HG03066 (cell line): ENCODE measurements around the gene PCDH7.

ENCODE experiments used
- ATAC-seq: cut with Tn5 transposase; IDR thresholded peaks from one replicate; pipeline ENCODE4 v1.9.1; 2021; ENCODE audit warnings: low read depth; ENCODE audit not compliant: unreplicated experiment

PCDH7 gene

DNA sequence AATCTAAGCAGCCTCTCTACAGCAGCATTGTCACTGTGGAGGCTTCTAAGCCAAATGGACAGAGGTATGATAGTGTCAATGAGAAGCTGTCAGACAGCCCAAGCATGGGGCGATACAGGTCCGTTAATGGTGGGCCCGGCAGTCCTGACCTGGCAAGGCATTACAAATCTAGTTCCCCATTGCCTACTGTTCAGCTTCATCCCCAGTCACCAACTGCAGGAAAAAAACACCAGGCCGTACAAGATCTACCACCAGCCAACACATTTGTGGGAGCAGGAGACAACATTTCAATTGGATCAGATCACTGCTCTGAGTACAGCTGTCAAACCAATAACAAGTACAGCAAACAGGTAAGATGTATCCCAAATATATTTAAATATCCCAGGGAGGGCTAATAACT is 4.1 kb downstream of the PCDH7 start:
- no peak for ATAC-seq

GRCh38 chr4:30725562-30725961 is 5.4 kb downstream of the PCDH7 start:
- no peak for ATAC-seq

GRCh38 chr4:30726090-30726675 is 6.0 kb downstream of the PCDH7 start:
- ATAC-seq = no peak

DNA sequence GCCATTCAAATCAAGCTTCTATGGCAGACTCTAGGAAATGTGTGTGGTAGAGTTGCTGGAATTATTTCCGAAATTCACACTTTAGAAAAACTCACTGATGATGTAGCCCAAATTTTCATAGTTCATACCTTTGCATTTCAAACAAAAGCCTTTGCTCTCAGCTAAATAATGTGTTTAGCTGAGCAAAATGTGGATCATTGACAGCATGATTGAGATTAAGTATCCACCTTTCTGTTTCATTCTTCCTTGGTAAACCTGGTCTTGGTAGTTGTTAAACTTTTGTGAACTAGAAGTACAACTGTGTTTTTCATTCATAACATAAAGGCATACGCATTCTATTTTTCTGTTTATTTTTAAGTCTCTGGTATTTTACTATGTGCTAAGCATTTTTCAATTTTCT is 7.2 kb downstream of the PCDH7 start:
- no peak for ATAC-seq

- no peak for ATAC-seq
These were observed 8.1 kb downstream of the PCDH7 start for GRCh38 chr4:30728311-30728710.

- ATAC-seq = no peak
These were observed 23.7 kb downstream of the PCDH7 start for GRCh38 chr4:30743897-30744296.

DNA sequence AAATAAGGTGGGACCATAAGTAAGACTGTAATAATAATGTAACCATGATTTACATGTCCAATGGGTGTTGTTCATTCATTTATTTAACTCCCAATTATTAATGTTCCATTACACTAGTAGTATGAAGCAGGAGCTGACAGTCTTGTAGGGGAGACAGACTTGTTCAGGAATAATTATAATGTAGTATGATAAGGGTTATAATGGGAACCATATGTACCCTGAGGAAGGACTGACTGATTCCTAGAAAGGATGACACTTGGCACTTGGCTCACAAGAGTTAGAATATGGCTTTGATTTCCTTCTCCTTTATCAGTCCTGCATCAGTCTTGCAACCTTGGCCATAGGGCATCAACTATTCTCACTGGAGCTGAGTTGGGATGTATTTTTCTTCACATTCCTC is 24.2 kb downstream of the PCDH7 start:
- no peak for ATAC-seq

- ATAC-seq = no peak
These were observed 24.9 kb downstream of the PCDH7 start for GRCh38 chr4:30744957-30745640.

DNA sequence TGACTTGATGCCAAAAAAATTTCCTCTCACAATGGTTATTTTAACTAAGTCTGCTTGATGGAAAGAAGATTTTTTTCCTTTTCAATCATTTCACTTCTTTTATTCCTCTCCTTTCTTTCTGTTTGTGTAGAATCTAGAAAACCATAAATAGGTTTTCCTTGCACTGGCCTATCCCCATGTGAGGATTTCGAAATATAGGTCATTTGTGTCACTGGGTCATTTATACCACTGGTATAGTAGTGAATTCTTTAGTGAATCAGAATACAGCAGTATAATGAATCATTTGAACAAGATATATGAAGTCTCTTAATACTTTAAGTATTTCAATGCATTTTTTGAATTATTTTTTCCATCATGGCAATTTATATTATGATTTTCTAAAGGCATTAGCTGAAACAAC is 26.6 kb downstream of the PCDH7 start:
- ATAC-seq = no peak

DNA sequence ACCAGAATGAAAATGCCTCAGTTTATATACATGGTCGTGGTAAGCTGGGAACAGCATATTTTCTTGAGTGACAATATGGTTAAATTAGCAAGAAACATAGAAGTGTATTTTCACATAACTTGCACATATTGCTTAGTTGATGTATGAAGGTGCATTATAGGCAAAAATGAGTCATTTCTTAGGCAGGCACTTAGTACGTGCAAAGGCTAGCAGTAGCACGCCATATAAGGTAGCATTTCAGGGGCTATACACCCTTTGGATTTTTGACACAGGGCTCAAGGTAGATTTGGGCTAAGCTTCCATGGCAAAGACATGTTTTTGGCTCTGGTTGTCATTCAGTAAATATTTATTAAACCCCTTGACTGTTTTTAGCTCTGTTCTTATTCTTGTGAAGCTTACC is 33.1 kb downstream of the PCDH7 start:
- ATAC-seq = no peak

DNA sequence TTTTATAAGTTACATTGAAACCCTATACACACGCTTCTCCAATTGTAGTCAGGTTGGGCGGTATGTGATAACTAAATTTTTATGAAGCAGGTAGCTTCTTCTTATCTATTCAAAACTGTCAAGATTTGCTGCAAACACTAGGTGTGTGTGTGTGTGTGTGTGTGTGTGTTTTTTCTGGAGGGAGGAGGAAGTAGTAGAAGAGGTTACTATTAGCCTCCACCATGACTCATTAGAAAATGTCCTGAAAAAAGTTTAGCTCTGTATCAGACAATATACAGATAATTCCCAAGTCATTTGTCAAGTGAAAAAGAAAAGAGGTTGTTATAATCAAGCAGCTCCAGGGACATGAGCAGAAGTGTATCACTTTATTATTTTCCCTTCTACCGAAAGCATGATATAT is 33.9 kb downstream of the PCDH7 start:
- ATAC-seq = no peak

DNA sequence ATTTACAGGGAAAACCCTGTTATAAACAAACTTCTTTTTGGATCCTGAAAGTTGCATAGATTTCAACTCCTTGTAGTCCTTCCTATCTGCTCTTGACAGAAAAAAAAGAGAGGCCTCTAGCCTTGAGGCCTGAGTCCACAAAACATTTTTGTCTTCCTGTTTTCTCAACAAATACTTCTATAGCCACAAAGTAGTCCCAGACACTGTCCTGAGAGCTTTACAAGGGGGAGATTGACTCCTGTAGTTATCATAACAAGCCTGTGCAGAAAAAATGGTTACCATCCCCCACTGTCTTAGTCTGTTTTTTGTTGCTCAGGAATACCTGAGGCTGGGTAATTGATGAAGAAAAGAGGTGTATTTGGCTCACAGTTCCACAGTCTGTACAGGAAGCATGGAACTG is 35.2 kb downstream of the PCDH7 start:
- ATAC-seq = no peak

GRCh38 chr4:30756553-30756952 is 36.4 kb downstream of the PCDH7 start:
- ATAC-seq = no peak

GRCh38 chr4:30757357-30757756 is 37.2 kb downstream of the PCDH7 start:
- ATAC-seq = no peak

- no peak for ATAC-seq
These were observed 40.4 kb downstream of the PCDH7 start for GRCh38 chr4:30760551-30760950.

DNA sequence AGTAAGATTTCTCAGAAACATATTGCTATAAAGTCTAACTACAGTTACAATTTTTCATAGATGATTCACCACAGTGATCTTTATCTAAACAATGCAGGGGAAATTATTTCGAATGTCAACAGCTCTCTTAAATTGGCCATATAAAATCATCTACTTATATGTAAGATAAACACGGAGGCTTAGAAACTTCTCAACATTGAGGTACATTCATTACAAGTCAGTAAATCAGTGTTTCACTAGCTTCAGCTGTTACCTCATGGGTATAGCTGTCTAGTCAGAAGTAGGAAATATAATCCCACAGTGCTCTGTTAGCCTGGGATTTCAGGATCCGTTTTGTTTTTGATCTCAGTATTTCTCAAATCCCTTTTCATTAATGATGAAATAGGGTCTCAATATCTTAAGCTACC is 43.2 kb downstream of the PCDH7 start:
- ATAC-seq = no peak

DNA sequence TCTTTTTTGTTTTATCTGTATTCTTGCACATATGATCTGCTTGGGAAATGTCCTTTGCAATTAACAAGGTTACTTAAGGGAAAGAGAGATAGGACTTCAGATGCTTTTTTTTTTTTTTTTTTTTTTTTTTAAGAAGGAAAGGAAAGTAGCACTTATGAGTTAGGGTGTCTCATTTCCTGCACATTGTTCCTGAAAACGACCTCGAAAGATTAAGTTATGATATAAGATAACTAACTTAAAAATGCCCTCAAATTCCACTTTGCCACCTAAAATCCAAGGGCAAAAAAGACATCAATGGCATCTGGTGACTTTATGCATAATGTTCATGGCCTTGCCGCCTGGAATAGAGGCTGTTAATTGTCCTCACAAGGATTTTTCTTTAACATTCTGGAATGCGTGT is 44.9 kb downstream of the PCDH7 start:
- ATAC-seq = no peak

- no peak for ATAC-seq
These were observed 47.1 kb downstream of the PCDH7 start for GRCh38 chr4:30767147-30767845.

DNA sequence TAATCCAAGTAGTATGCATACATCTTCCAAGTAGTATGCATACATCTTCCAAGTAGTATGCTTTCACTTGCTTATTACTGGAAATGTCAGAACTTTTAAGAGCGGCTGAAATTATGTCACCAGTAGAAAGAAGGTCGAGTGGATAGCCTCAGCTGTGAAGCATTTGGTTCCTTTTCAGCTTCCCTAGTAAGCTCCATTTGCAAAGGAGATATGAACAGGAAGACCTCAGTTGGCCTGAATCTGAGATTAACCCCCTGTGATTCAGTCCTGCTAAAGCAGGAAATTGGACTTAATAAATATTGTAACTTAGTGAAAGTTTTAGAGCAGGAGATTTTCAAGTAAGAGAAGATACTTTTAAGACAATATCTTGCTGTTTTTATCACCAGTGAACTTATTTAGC is 48.1 kb downstream of the PCDH7 start:
- no peak for ATAC-seq

GRCh38 chr4:30769093-30769492 is 48.9 kb downstream of the PCDH7 start:
- no peak for ATAC-seq

DNA sequence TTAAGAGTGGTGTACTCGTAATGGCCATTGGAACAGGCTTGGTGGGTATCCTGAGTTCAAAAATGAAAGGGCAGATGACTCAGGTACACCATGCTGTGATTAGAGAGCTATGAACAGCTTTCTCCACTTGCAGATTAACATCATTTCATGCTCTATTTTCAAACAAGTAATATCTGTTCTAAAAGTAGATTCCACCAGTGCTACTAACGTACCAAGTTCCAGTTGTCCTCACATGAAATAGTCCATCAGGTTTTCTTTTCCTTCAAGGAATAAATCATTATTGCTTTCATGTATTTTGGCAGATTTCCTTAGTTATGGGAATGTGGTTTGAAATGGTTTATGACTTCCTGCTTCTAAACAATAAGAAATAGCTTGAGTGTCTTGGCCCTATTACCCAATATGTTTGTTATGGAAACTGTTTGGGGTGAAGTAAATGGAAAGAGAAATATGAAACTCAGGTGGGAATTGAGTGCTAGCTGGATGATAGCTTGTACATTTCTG is 49.9 kb downstream of the PCDH7 start:
- ATAC-seq = no peak

DNA sequence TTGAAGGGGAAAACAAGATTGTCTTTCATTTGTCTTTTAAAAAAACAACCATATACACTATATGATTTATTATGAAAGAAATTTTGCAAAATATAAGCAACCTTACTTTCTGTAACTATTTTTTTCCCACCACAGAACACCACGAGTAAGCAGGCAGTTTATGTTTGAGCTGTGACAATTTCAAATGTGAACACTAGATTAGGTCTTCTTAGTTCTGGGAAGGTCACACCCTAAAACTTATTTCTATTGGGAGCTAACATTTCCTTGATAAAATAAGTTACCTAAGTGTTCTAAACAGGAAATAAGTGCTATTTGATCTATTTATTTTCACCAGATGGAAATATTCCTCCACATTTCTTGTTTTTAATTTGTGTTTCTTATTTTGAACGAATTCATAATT is 50.6 kb downstream of the PCDH7 start:
- ATAC-seq = no peak
